ENCODE results near the gene RUNX2. TPM values are rescaled to one million over a fixed set of nuclear protein-coding genes. Genes with fewer than 3 reads are reported as not detected.

Gene RUNX2
- total and polyA plus RNA-seq, 2 donors (not counting 1 experiment from before 2014, with no cell fraction given): 1.3 to 2.4 TPM

DNA sequence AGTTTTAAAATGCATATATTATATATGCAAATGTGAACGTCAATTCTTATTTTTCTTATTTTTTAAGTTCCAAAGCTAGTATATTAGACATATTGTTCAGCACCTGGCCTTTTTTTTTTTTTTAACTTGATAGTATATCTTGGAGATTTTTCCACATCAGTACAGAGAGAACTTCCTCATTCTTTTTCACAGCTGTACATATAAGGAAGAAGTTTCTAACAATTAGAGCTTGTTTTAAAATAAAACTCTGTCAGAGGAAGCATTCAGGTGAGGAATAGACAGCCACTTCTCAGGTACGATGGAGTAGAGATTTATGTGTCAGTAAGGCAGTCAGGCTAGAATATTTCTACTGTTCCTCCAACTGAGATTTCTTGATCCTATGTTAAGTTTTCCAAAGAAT lies 282.7 kb downstream of the RUNX2 start:
- POLR2A ChIA-PET: no interaction called here
- intact Hi-C loops (cut with micrococcal nuclease): no loop called here
- Mint-ChIP-seq H3K4me1 (peaks cover 12% of the 10 kb centered on the region), H3K4me3 (no peak overlapping the region), H3K9me3 (ENCODE audit: insufficient read depth) (no peaks in the 10 kb centered on the region), H3K27ac (no peak overlapping the region), H3K27me3 (peaks cover 3% of the 10 kb centered on the region)
- DNase-seq (no peak), ATAC-seq (ENCODE audit: low read depth) (no peak)
- H2AFZ ChIP-seq (ENCODE audit: insufficient read depth, low read depth, low read length, poor library complexity, severe bottlenecking): no peak overlapping the region
- H3K9me3 ChIP-seq (ENCODE audit: control extremely low read depth in 1 of 3, control insufficient read depth in 2 of 3, insufficient read depth in 1 of 3, low read length in 2 of 3): no peaks in the 10 kb centered on the region
- no peaks in the 10 kb centered on the region for H4K20me1 ChIP-seq (ENCODE audit: control insufficient read depth, insufficient read depth, low read length, poor library complexity, severe bottlenecking)
- H3K4me1 ChIP-seq (ENCODE audit: control insufficient read depth in 2 of 2, insufficient read depth in 2 of 2, low read length in 2 of 2): peaks cover 5 to 6% of the 10 kb centered on the region in 2 donors
- no peak overlapping the region for H3K4me3 ChIP-seq (ENCODE audit: control extremely low read depth in 1 of 5, extremely low read depth in 1 of 5, insufficient read depth in 1 of 5, low read depth in 2 of 5, low read length in 4 of 5)
- TF ChIP-seq EZH2 (IDR thresholded peaks at IDR 0.05; ENCODE audit: borderline replicate concordance, insufficient read depth, low read depth, low read length, poor library complexity, severe bottlenecking): no peak
- TF ChIP-seq, protein P1, sequence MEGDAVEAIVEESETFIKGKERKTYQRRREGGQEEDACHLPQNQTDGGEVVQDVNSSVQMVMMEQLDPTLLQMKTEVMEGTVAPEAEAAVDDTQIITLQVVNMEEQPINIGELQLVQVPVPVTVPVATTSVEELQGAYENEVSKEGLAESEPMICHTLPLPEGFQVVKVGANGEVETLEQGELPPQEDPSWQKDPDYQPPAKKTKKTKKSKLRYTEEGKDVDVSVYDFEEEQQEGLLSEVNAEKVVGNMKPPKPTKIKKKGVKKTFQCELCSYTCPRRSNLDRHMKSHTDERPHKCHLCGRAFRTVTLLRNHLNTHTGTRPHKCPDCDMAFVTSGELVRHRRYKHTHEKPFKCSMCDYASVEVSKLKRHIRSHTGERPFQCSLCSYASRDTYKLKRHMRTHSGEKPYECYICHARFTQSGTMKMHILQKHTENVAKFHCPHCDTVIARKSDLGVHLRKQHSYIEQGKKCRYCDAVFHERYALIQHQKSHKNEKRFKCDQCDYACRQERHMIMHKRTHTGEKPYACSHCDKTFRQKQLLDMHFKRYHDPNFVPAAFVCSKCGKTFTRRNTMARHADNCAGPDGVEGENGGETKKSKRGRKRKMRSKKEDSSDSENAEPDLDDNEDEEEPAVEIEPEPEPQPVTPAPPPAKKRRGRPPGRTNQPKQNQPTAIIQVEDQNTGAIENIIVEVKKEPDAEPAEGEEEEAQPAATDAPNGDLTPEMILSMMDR (IDR thresholded peaks at IDR 0.05): no peak
- H3K9ac ChIP-seq (ENCODE audit: low read length): no peak overlapping the region
- H3K27ac ChIP-seq (ENCODE audit: low read length in 2 of 2): no peak overlapping the region
- no peaks in the 10 kb centered on the region for H3K79me2 ChIP-seq (ENCODE audit: control insufficient read depth, insufficient read depth, low read length)
- no CpG with 5 or more reads among the region's 2 CpGs for WGBS (ENCODE audit: insufficient coverage)
- H3K36me3 ChIP-seq (replicated peaks in 1 of 2; ENCODE audit: control extremely low read depth in 1 of 2, control insufficient read depth in 1 of 2, extremely low read depth in 1 of 2, insufficient read depth in 2 of 2, low read length in 1 of 2): no peaks in the 10 kb centered on the region
- peaks cover 0 to 3% (median 0%) of the 10 kb centered on the region in 4 experiments for H3K27me3 ChIP-seq (replicated peaks in 1 of 4; ENCODE audit: control extremely low read depth in 1 of 4, control insufficient read depth in 3 of 4, insufficient read depth in 4 of 4, low read length in 3 of 4)
- no peak overlapping the region for H3K4me2 ChIP-seq (replicated peaks; ENCODE audit: low read depth, low read length, poor library complexity, severe bottlenecking)
- CTCF ChIA-PET: no interaction called here

DNA sequence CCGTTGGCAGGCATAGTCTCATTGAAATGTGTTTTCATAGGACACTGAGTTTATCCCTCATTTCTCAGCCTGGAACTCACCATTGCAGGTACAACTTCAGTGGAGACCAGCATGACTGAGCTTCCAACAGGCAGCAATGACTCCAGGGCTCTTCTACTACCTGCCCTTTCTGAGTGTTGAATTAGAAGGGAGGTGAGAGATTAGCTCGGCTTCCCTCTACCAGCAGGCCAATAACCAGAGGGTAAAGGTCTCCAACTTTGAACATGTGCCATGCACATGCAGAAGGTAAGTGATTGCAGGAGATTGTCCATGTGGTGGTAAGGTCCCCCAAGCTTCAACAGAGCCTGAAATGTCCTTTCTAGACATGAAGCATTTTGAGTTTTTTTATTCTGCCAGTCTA lies 283.4 kb downstream of the RUNX2 start:
- peaks cover 12% of the 10 kb centered on the region for H3K4me1 Mint-ChIP-seq
- 100% methylated on average over 1 of the region's 2 CpGs for WGBS (ENCODE audit: insufficient coverage)

More for the DNA sequence above, 283.4 kb downstream of the RUNX2 start:
- no peak overlapping the region for H3K4me3 ChIP-seq (ENCODE audit: control extremely low read depth in 1 of 5, extremely low read depth in 1 of 5, insufficient read depth in 1 of 5, low read depth in 2 of 5, low read length in 4 of 5)
- CTCF ChIA-PET: interaction anchor here (1.0 kb wide), 1 partner anchor 103 kb away, joined by 3 read pairs; no protein-coding TSS in a partner anchor
- peaks cover 0 to 3% (median 0%) of the 10 kb centered on the region in 4 experiments for H3K27me3 ChIP-seq (replicated peaks in 1 of 4; ENCODE audit: control extremely low read depth in 1 of 4, control insufficient read depth in 3 of 4, insufficient read depth in 4 of 4, low read length in 3 of 4)
- Mint-ChIP-seq H3K4me3 (no peak overlapping the region), H3K27ac (no peak overlapping the region), H3K27me3 (peaks cover 3% of the 10 kb centered on the region), H3K9me3 (ENCODE audit: insufficient read depth) (no peaks in the 10 kb centered on the region)
- H3K9me3 ChIP-seq (ENCODE audit: control extremely low read depth in 1 of 3, control insufficient read depth in 2 of 3, insufficient read depth in 1 of 3, low read length in 2 of 3): no peaks in the 10 kb centered on the region
- POLR2A ChIA-PET: no interaction called here
- DNase-seq (no peak), ATAC-seq (ENCODE audit: low read depth) (no peak)
- no peak overlapping the region for H2AFZ ChIP-seq (ENCODE audit: insufficient read depth, low read depth, low read length, poor library complexity, severe bottlenecking)
- intact Hi-C loops (cut with micrococcal nuclease): no loop called here
- no peak overlapping the region for H3K27ac ChIP-seq (ENCODE audit: low read length in 2 of 2)
- H3K4me1 ChIP-seq (ENCODE audit: control insufficient read depth in 2 of 2, insufficient read depth in 2 of 2, low read length in 2 of 2): peaks cover 5 to 6% of the 10 kb centered on the region in 2 donors
- TF ChIP-seq, protein P1 (IDR thresholded peaks at IDR 0.05): no peak
- TF ChIP-seq EZH2 (IDR thresholded peaks at IDR 0.05; ENCODE audit: borderline replicate concordance, insufficient read depth, low read depth, low read length, poor library complexity, severe bottlenecking): no peak
- no peak overlapping the region for H3K9ac ChIP-seq (ENCODE audit: low read length)
- H4K20me1 ChIP-seq (ENCODE audit: control insufficient read depth, insufficient read depth, low read length, poor library complexity, severe bottlenecking): no peaks in the 10 kb centered on the region
- H3K36me3 ChIP-seq (replicated peaks in 1 of 2; ENCODE audit: control extremely low read depth in 1 of 2, control insufficient read depth in 1 of 2, extremely low read depth in 1 of 2, insufficient read depth in 2 of 2, low read length in 1 of 2): no peaks in the 10 kb centered on the region
- H3K4me2 ChIP-seq (replicated peaks; ENCODE audit: low read depth, low read length, poor library complexity, severe bottlenecking): no peak overlapping the region
- no peaks in the 10 kb centered on the region for H3K79me2 ChIP-seq (ENCODE audit: control insufficient read depth, insufficient read depth, low read length)
